H1 (cell line): Measurements from ENCODE around the gene ARHGEF26. TPM values are rescaled to one million over a fixed set of nuclear protein-coding genes. Genes with fewer than 3 reads are reported as not detected.

ENCODE experiments used
- CHD1 ChIP-seq: IDR thresholded peaks from 2 replicates; pipeline ENCODE4 v1.6.1; 2012; ENCODE audit warnings: low read depth, low read length, improper control_type of control experiment
- polyA plus RNA-seq, 7 experiments: library from polyadenylated mRNA; depleted of rRNA in 3 of 7; stranded (reverse) in 5 of 7; unstranded in 2 of 7; fragments of >200 nt in 5 of 7; fragments of 200-250 nt in 2 of 7; gene quantifications; 1 replicate in 5 of 7; 2 replicates in 1 of 7; 4 replicates in 1 of 7; pipeline versions ENCODE4 v1.2.1 to v1.2.3, GENCODE V29; 2011 to 2013; ENCODE audit warnings: missing spikeins in 2 of 7, mixed read lengths in 2 of 7
- total RNA-seq: library from RNA; stranded (reverse); fragmentation: NEBNext Ultra II Directional; extraction: Animal tissue kit (Norgen Biotek cat#: 25700); gene quantifications from 2 replicates; pipeline ENCODE4 v1.2.1, GENCODE V29; 2021

ARHGEF26 gene
- total and polyA plus RNA-seq, 2 of the 8 experiments (the other 6 are each of a cell fraction or from before 2014, with no cell fraction given): 3.1 to 15.6 TPM

DNA sequence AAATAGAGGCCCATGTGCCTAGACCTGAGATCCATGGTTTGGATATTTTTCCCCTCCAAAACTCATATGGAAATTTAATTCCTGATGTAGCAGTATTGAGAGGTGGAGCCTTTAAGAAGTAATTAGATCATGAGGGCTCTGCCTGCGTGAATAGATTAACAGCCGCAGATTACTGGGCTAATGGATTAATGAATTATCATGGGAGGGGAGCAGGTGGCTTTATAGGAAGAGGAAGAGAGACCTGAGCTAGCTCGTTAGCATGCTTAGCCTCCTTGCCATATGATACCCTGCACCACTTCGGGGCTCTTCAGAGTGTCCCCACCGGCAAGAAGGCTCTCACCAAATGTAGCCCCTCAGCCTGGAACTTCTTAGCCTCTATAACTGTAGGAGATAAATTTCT is 15.8 kb downstream of the ARHGEF26 start (continued):
- no peak for TF ChIP-seq CHD1
